Measurements from ENCODE around the gene WWOX. TPM values are rescaled to one million over a fixed set of nuclear protein-coding genes. Genes with fewer than 3 reads are reported as not detected.

The WWOX gene
- total RNA-seq, 1 donor from 2014 or later: 11.2 TPM

- ATAC-seq: no peak
Observed at GRCh38 chr16:79003026-79003609, 903.7 kb downstream of the WWOX start.

GRCh38 chr16:79004309-79004708 is 904.9 kb downstream of the WWOX start:
- ATAC-seq: no peak

GRCh38 chr16:79005096-79005495 is 905.6 kb downstream of the WWOX start:
- ATAC-seq: no peak

- ATAC-seq: no peak
Observed at GRCh38 chr16:79006206-79006605, 906.8 kb downstream of the WWOX start.

GRCh38 chr16:79006765-79007164 is 907.3 kb downstream of the WWOX start:
- no peak for ATAC-seq

GRCh38 chr16:79007614-79008013 is 908.2 kb downstream of the WWOX start:
- peak; percentile 40 for ATAC-seq

GRCh38 chr16:79008036-79008868 is 908.8 kb downstream of the WWOX start:
- peak; percentile 39 for ATAC-seq

GRCh38 chr16:79008869-79009179 is 909.4 kb downstream of the WWOX start:
- peak; percentile 88 for ATAC-seq

GRCh38 chr16:79009896-79010295 is 910.4 kb downstream of the WWOX start:
- no peak for ATAC-seq

GRCh38 chr16:79011282-79011681 is 911.8 kb downstream of the WWOX start:
- no peak for ATAC-seq

- ATAC-seq: no peak
Observed at GRCh38 chr16:79012671-79013434, 913.4 kb downstream of the WWOX start.

- no peak for ATAC-seq
Observed at GRCh38 chr16:79013930-79014660, 914.6 kb downstream of the WWOX start.

- peak; percentile 18 for ATAC-seq
Observed at GRCh38 chr16:79018650-79019429, 919.4 kb downstream of the WWOX start.

GRCh38 chr16:79019431-79019830 is 920.0 kb downstream of the WWOX start:
- no peak for ATAC-seq

GRCh38 chr16:79021991-79022630 is 922.7 kb downstream of the WWOX start:
- no peak for ATAC-seq

GRCh38 chr16:79026117-79026516 is 926.7 kb downstream of the WWOX start:
- ATAC-seq: no peak

- ATAC-seq: no peak
Observed at GRCh38 chr16:79036541-79036940, 937.1 kb downstream of the WWOX start.

- ATAC-seq: no peak
Observed at GRCh38 chr16:79037521-79038373, 938.3 kb downstream of the WWOX start.

GRCh38 chr16:79041206-79041605 is 941.8 kb downstream of the WWOX start:
- ATAC-seq: no peak

GRCh38 chr16:79042141-79042540 is 942.7 kb downstream of the WWOX start:
- no peak for ATAC-seq

GRCh38 chr16:79042886-79043285 is 943.4 kb downstream of the WWOX start:
- no peak for ATAC-seq
